ENCODE results near the gene VDR. TPM values are rescaled to one million over a fixed set of nuclear protein-coding genes. Genes with fewer than 3 reads are reported as not detected.
A peak's percentile ranks its signal among the peaks of the same experiment; 100 is the strongest.

VDR gene
- total RNA-seq, 4 donors from 2014 or later = 16.6 to 25.0 (median 21.3) TPM

DNA sequence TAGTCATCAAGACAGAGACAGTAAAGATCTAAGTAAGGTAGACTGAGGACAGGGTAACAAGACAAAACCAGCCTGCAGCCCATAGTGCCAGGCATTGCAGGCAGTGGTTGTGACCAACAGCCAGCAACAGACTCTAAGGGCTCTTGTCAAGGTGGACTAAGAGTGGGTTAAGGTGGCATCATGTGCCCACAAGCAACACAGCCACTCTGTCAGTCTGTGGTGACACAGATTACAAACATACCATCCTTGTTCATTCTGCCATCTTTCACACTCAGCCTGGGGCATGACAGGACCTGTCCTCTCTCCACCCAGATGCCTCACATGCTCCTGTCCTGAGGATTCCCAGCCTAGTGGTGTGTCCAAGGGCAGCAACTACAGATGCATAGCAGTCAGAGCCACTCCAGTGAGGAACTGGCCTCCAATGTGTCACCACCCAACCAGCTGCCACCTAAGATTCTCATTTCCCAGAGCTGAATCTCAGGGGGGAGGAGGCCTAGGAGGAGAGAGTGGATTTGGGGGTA lies 28.3 kb downstream of the VDR start:
- Histone ChIP-seq H3K27ac (no peak overlapping the region), H3K4me1 (peaks cover 0 to 10% (median 0%) of the 10 kb centered on the region in 3 donors), H3K36me3 (peaks cover 0 to 71% (median 0%) of the 10 kb centered on the region in 3 donors), H3K27me3 (no peaks in the 10 kb centered on the region), H3K4me3 (no peak overlapping the region), H3K9me3 (no peaks in the 10 kb centered on the region)
- intact Hi-C loops (cut with DNase I) = no loop called here
- TF ChIP-seq, protein P1, sequence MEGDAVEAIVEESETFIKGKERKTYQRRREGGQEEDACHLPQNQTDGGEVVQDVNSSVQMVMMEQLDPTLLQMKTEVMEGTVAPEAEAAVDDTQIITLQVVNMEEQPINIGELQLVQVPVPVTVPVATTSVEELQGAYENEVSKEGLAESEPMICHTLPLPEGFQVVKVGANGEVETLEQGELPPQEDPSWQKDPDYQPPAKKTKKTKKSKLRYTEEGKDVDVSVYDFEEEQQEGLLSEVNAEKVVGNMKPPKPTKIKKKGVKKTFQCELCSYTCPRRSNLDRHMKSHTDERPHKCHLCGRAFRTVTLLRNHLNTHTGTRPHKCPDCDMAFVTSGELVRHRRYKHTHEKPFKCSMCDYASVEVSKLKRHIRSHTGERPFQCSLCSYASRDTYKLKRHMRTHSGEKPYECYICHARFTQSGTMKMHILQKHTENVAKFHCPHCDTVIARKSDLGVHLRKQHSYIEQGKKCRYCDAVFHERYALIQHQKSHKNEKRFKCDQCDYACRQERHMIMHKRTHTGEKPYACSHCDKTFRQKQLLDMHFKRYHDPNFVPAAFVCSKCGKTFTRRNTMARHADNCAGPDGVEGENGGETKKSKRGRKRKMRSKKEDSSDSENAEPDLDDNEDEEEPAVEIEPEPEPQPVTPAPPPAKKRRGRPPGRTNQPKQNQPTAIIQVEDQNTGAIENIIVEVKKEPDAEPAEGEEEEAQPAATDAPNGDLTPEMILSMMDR (IDR thresholded peaks at IDR 0.05) = peak in 1 of 6 experiments; percentile 25
- no peak for TF ChIP-seq POLR2A (IDR thresholded peaks at IDR 0.05)
- no peak for DNase-seq

GRCh38 chr12:47875746-47876439 lies 28.9 kb downstream of the VDR start:
- no peaks in the 10 kb centered on the region for H3K9me3 ChIP-seq
- no peak overlapping the region for H3K4me3 ChIP-seq
- no peak for DNase-seq
- H3K4me1 ChIP-seq = peaks cover 0 to 12% (median 0%) of the 10 kb centered on the region in 3 donors
- intact Hi-C loops (cut with DNase I) = no loop called here
- H3K27me3 ChIP-seq = no peaks in the 10 kb centered on the region
- peaks cover 0 to 65% (median 0%) of the 10 kb centered on the region in 3 donors for H3K36me3 ChIP-seq
- TF ChIP-seq, protein P1 (IDR thresholded peaks at IDR 0.05) = no peak
- no peak for TF ChIP-seq POLR2A (IDR thresholded peaks at IDR 0.05)
- no peak overlapping the region for H3K27ac ChIP-seq
- WGBS, 2 donors = 97 to 100% methylated on average over 2 of the region's 2 CpGs

DNA sequence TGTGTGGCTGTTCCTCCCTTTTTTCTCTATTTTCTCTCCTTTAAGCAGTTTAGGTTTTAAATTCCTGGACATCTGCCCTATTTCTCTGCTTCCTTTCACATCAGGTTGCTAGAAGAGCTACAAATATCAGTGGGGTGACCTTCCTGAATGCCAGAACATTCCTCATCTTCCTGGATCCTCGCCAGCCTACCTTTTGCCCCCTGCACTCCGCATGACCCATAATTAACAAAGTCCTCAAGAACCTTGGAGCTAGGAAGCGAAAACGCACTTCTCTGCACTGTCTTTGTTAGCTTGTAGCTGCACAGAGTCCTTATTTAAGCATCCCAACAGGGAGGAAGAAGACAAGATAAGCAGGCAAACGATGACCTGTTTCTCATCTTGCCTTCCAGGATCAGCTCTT lies 30.5 kb downstream of the VDR start:
- intact Hi-C loops (cut with DNase I) = no loop called here
- no peak overlapping the region for H3K27ac ChIP-seq
- H3K36me3 ChIP-seq = peaks cover 0 to 53% (median 0%) of the 10 kb centered on the region in 3 donors
- no peak for TF ChIP-seq POLR2A (IDR thresholded peaks at IDR 0.05)
- TF ChIP-seq, protein P1 (IDR thresholded peaks at IDR 0.05) = no peak
- peaks cover 7 to 27% (median 11%) of the 10 kb centered on the region in 3 donors for H3K4me1 ChIP-seq
- H3K4me3 ChIP-seq = no peak overlapping the region
- 81 to 86% methylated on average over 5 of the region's 5 CpGs for WGBS, 2 donors
- H3K27me3 ChIP-seq = no peaks in the 10 kb centered on the region
- no peak for DNase-seq
- no peaks in the 10 kb centered on the region for H3K9me3 ChIP-seq

DNA sequence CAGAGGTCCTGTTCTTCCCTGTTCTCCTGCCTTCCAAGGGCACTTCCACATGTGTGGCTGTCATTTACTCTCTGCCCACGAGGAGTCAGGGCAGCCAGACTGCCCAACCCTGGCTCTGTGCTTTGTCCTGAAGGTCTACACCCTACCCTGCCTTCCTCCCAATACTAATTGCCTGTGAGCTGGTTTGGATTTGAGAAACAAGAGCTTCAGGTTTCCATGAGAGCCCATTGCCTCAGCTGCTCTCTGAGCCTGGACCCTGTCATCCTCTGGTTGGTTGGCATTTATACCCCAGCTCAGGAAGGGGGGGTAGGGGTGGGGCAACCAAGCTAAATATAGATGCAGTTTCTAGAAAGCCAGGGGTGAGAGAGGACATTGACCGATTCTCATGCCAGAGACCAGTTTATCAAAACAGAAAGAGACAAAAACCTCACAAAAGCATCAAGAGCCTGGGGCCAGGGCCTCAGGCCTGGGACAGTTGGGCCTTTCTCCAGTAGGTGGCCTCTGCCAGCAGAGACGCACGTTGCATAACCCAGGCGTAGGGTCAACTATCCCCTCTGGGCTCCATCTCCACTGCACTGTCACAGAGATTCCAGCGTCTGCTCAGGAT lies 34.5 kb downstream of the VDR start:
- Histone ChIP-seq H3K36me3 (peaks cover 0 to 16% (median 0%) of the 10 kb centered on the region in 3 donors), H3K4me1 (peaks cover 10 to 26% (median 15%) of the 10 kb centered on the region in 3 donors), H3K27ac (peak overlapping the region in 3 of 4 donors; percentile 3 to 65 (median 58)), H3K4me3 (no peak overlapping the region), H3K9me3 (no peaks in the 10 kb centered on the region), H3K27me3 (no peaks in the 10 kb centered on the region)
- intact Hi-C loops (cut with DNase I) = no loop called here
- no peak for DNase-seq
- no peak for TF ChIP-seq POLR2A (IDR thresholded peaks at IDR 0.05)
- TF ChIP-seq, protein P1 (IDR thresholded peaks at IDR 0.05) = peak in 5 of 6 experiments; percentile 18 to 24 (median 23)
- 35 to 49% methylated on average over 4 to 5 of the region's 6 CpGs for WGBS, 2 donors

- no peaks in the 10 kb centered on the region for H3K9me3 ChIP-seq
- no peak overlapping the region for H3K4me3 ChIP-seq
- peaks cover 14 to 40% (median 24%) of the 10 kb centered on the region in 3 donors for H3K4me1 ChIP-seq
- DNase-seq = no peak
- H3K27me3 ChIP-seq = no peaks in the 10 kb centered on the region
- WGBS, 2 donors = 82 to 89% methylated on average over 7 to 8 of the region's 8 CpGs
- H3K27ac ChIP-seq = peak overlapping the region in 1 of 4 donors; percentile 40
- TF ChIP-seq, protein P1 (IDR thresholded peaks at IDR 0.05) = no peak
- no peak for TF ChIP-seq POLR2A (IDR thresholded peaks at IDR 0.05)
- intact Hi-C loops (cut with DNase I) = loop anchor here (10.0 kb wide), 1 partner anchor 86 kb away; no protein-coding TSS in a partner anchor
- peaks cover 0 to 15% (median 10%) of the 10 kb centered on the region in 3 donors for H3K36me3 ChIP-seq
Observed at GRCh38 chr12:47868552-47869031, 36.2 kb downstream of the VDR start.

Measured in esophagus squamous epithelium (tissue), 5 donors.